GM11168 (cell line): ENCODE results near the gene LPIN1.
"Not testable (repeated sequence)": the region's sequence is repeated elsewhere in the genome, so short reads cannot be mapped to it uniquely, and the experiment has no call there.

Experiments used
- in situ Hi-C: fragments of 300-500 bp; cut with MboI; formaldehyde crosslinking; loops from one replicate; pipeline ENCODE4 v1.12.0; 2022; ENCODE audit warnings: low sequenced_read_pairs; ENCODE audit not compliant: unreplicated experiment

The LPIN1 gene

DNA sequence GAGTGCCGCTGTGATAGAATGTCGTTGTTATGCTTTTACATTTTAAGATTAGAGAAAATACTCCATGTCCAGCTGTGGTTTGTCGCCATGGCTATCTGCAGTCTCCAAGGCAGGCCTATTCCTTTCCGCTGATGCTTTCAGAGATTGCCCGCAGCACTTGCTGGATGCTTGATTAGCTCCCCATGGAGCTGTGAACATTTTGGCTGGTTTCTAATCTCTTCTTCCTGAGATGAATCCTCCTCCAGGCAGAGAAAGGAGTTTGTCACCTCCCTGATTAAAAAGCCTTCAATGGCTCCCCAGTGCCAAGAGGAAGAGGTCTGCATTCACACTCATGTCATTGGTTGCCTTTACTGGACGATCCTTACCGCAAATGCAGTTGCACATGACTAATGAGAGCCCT lies 32.6 kb upstream of the LPIN1 start:
- in situ Hi-C loops = no loop called here

DNA sequence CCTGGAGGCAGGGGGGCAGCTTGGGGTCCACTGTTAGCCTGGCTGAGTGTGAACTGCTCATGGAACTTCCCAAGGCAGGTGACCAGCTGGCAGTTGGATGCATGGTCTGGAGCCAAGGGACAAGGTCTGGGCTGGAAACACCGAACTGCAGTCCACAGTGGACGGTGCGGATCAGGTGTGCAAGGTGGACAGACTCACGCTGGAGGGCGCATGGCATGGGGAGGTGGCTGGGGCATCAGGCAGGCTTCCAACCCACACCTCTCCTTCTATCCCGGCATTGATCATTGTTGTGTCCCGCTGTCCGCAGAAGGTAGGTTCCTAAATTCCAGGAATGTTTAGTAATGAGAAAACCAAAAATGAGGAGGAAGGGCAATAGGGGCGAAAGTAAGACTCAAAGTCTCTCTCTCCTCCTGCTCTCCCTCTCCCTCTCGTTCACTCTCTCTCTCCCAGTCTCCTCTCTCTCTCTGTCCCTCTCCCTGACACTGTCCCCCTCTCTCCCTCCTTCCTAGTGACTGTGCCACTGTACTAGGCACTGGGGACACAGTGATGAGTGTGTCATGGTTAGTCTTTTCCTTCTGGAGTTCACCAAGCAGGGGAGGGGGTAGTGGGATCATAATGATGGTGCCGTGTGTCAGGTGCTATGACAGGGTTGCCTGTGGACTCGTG lies 30.3 kb upstream of the LPIN1 start:
- in situ Hi-C loops = no loop called here

DNA sequence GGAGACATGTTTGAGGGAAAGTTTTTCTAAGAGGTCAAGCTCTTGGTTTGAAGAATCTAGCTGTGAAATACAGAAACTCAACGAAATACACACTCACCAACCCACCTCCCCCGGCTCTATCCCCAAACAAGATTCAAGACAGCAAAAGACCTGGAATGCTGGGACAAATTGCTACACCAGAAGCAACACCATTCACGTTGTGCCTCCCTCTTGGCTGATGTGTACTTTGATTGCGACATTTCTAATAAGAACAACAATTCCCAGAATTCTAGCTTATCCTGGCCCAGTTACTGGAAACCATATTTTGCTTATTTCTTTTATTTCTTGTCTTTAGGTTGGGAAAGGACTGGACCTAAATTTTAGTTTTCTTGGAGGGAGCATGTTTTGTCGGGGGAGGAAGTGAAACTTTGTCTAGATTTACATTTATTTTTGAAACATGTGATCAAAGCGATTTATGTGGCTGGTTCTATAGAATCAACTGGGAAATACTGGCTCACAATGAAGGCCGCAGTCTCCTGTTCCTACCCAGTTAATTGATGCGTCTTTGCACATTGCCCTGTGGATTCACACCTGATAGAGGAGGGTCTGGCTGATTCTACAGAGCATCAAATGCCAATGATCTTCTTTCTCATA lies 29.6 kb upstream of the LPIN1 start:
- in situ Hi-C loops = no loop called here

DNA sequence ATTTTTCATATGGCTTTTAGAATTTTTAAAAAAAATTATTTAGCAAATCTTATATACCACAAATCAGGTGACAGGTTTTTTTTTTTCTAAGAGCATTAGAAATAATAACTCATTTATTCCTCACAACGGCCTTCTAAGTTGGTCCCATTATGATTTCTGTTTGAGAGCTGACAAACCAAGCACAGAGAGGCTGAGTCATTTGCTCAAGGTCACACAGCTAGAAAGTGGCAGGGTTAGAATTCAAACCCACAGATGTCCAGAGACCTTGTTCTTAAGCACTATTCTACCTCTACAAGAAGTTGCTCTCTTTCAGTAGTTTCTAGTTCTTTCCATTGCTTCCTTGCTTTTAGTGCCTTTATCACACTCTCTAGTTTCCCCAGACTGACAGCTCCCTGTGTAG lies 28.8 kb upstream of the LPIN1 start:
- in situ Hi-C loops = no loop called here

DNA sequence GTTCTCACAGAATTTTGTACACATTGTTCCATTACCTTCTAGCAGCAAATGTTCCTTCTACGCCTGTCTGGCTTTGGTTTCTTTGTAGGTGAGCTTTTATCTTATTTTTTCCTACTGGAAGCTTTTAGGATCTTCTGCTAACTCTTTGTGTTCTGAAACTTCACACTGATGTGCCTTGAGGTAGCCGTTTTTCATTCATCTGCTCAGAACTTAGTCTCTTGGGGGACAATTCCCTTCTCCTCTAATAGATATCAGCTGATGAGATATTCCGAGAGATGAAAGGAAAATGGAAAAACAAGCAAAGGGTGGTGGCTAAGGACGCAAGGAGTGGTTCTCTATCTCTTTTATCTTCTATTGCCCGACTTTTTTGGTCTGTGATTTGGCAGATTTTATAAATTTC lies 27.8 kb upstream of the LPIN1 start:
- in situ Hi-C loops = no loop called here

DNA sequence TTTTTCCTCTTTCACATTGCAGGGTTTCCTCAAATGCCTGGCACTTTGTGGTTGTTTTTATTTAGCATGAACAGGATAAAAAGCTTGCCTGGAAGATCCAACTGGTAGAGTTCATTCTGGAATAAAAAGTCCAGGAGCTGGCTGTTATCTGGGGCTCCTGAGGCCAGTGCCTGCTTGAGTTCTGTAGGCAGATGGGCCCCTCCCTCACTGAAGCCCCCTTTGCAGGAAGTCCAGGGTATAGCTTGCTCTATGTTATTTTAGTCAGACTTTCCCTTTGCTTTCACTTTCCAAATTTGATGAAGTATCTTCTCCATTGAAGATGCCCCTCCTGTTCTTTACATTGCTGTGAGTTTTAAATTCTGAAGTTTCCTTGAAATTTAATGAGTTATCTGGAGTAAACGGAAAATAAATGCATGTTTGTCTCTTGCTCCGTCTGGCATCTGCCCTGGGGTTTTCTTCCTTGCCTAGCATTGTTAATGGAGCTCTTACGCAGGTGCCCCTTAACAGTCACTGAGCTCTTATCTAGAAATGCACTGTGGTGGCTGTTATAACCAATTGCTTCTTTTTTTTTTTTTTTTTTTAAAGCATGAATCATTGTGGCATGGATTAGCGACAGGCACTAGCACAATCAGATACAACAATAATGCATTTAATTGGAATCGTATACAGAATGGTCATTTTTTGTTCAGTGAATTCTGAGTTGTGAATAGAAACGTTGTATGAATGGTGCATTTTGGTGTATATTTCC lies 27.0 kb upstream of the LPIN1 start:
- in situ Hi-C loops = no loop called here

DNA sequence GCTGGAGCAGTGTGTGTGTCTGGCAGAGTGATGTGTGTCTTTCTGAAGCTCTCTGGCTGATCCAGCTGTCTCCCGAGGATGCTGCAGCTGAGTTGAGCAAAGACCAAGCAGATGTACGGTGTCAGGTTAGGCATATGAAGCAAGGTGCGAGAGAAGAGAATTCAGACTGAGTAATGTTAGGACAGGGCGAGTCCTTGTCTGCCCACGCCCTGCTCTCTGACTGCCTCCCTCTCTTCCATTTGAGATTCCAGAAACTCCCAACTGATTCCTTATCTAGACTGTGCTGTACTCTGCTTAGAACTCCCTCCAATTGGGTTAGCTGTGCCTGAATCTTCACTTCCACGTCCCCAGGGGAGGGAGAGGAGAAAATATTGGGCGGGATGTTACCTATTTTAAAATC lies 25.7 kb upstream of the LPIN1 start:
- in situ Hi-C loops = no loop called here

DNA sequence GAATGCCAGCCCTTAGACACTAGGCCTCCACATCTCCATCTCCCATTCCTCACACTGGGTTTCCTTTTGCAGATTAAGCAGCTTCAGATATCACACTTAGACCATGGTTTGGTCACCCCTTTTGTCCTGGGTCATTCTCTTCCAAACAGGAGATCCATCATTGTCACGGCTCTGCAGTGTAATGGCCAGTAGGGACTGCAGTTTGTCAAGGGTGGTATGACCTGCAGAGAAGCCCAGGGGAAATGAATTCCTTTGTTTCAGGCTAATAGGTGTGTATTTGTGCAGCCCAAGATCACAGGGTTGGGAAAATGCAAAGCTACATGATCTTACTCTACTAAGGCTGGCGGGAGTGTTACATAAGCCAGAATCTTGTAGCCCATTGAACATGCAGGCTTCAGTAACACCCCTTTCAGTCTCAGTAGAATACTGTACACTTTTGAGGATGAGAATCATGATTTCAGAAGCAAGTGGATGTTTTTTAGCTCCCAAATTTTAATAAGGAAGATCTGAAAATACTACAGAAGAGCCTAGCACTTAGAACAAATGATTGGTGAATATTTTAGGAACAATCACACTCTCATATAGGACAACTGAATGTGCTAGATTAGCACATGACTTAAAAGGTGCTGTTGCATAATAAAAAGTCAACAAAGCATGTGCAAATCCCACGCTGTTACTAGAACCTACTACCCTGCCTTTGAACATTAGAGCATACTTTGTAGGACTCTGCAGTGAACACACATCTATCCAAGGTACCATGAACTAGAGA lies 24.0 kb upstream of the LPIN1 start:
- in situ Hi-C loops = no loop called here

DNA sequence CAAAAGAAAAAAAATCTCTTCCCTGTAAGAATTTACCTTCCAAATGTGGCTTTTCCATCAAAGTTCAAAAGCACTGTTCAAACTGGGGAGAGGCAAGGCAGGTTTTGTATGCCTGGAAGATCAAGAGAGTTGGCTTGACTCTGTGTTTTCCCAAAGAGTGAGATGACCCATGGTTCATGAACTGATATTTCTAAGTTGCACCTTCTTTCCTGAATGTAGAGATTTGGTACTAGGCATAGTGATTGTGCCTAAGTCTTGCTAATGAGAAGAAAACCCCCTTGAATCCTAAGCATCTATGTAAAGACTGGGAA lies 23.4 kb upstream of the LPIN1 start:
- in situ Hi-C loops = no loop called here

DNA sequence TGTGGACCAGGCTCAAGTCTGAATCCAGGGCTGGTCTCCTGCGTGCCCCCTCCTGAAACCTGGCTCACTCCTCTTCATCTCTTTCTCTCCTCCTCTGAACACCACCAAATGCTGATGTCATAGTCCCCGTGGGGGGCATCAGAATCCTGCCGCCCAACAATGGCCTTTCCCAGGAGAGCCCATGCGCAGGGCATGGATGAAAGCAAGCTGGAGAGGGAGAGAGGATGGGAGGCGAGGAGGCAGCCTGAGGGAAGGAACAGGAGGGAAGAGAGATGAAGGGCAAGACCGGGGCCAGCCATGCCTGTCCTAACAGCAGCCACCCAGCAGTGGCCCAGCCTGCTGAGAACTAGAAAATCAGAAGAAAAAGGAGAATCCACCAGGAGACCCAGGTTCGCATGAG lies 22.3 kb upstream of the LPIN1 start:
- in situ Hi-C loops = no loop called here

DNA sequence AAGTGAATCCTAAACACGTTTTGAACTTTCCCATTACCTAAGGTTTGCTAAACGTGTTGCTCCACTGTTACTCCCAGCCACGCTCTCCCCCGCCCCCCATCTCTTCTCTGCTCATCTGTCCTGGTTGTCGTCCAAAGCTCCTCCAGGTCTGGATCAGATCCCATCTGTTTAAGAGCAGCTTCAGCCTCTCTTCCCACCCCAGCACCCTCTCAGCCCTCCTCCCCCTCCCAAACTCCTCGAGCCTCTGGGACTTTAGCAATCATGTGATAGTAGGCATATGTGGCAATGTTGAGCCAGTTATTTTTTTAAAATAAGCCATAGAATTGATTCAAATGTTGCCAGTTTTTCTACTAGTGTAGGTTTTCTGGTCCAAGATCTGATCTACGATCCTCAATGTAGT lies 20.0 kb upstream of the LPIN1 start:
- in situ Hi-C loops = no loop called here

DNA sequence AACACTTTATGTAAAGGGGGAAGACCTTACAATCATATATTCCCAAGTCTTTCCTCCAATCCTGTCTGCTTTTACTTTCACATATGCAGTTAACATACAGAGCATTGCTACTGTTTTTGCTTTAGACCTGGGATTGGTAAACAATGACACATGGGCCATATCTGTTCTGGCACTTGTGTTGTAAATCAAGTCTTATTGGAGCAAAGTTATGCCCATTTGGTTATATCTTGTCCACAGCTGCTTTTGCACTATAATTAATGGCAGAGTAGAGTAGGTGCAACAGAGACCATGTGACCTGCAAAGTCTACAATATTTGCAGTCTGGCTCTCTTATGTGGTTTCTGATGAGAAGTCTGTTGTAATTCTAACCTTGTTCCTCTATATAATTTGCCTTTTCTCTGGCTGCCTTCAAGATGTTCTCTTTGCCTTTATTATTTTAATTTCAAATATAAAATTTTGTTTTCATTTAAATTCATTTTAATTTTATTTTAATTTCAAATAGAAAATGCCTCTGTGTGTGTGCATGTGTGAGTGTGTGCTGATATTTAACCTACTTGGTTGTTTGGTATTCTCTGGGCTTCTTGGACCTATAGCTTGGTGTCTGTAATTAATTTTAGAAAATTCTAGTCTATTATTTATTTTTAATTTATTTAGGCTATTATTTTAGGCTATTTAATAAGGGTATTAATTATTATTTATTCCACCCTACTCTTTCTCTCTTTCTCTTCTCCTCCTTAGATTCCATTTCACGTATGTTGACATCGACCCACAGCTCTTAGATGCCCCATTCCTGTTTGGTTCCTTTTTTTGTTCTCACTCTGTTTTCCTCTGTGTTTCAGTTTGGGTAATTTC lies 16.8 kb upstream of the LPIN1 start:
- in situ Hi-C loops = no loop called here

DNA sequence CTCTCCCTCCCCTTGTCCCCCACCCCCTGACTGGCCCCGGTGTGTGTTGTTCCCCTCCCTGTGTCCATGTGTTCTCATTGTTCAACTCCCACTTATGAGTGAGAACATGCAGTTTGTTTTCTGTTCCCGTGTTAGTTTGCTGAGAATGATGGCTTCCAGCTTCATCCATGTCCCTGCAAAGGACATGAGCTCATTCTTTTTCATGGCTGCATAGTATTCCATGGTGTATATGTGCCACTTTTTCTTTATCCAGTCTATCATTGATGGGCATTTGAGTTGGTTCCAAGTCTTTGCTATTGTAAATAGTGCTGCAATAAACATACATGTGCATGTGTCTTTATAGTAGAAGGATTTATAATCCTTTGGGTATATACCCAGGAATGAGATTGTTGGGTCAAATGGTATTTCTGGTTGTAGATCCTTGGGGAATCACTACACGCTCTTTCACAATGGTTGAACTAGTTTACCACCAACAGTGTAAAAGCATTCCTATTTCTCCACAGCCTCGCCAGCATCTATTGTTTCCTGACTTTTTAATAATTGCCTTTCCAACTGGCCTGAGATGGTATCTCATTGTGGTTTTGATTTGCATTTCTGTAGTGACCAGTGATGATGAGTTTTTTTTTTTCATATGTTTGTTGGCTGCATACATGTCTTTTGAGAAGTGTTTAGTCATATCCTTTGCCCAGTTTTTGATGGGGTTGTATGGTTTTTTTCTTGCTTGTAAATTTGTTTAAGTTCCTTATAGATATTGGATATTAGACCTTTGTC lies 15.0 kb upstream of the LPIN1 start:
- in situ Hi-C loops = not testable (repeated sequence)

DNA sequence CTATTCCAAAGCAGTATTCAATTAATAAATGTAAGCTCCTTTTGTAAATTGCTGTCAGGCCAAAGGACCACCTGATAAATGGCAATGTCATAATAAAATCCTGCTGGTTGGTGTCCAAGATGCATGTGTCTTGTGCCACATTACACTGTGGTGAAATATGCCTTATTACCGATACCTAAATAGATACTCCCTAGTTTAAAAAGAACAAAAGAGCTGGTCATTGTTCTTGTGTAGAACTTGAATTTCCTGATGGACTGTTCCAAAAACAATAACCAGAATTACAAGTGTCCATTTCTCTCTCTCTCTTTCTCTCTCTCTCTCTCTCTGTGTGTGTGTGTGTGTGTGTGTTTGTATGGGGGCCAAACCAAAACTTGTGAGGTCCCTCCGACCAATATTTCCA lies 13.8 kb upstream of the LPIN1 start:
- in situ Hi-C loops = no loop called here

DNA sequence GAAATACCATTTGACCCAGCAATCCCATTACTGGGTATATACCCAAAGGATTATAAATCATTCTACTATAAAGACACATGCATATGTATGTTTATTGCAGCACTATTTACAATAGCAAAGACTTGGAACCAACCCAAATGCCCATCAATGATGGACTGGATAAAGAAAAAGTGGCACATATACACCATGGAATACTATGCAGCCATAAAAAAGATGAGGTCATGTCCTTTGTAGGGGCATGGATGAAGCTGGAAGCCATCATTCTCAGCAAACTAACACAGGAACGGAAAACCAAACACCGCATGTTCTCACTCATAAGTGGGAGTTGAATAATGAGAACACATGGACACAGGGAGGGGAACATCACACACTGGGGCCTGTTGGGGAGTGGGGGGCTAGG lies 8.6 kb upstream of the LPIN1 start:
- in situ Hi-C loops = not testable (repeated sequence)

DNA sequence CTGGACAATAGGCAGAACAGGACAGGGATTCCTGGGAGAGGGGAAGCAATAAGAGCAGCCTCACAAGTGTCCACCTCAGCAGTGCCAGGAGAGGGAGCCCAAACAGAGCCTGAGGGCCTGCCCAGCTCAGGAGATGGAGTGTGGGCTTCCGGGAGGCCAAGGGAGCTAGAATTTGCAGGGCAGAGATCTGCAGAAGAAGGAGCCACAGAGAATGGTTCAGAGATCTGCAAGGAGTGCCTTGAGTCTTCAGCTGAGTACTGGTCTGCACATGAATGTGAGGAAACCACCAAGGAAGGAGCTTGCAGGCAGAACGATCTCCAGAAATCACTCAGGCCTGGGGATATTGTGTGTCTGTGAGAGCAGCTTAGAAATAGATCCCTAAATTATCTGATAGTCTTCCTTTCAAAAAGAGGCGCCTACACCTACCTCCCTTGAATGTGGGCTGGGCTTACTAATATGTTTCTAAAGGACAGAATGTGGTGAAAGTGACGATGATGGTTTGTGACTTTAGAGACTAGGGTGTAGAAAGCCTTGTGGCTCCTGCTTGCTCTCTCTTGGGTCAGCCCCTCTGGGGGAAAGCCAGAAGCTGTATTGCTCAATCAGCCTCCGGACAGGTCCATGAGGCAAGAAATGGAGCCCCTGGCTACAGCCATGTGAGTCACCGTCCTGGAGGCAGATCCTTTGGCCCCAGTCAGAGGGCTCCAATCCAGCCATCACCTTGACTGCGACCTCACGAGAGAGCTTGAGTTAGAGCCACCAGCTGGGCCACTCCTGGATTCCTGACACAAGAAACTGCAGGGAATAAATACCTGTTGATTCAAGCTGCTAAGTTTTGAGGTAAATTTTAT lies 7.6 kb upstream of the LPIN1 start:
- in situ Hi-C loops = no loop called here

DNA sequence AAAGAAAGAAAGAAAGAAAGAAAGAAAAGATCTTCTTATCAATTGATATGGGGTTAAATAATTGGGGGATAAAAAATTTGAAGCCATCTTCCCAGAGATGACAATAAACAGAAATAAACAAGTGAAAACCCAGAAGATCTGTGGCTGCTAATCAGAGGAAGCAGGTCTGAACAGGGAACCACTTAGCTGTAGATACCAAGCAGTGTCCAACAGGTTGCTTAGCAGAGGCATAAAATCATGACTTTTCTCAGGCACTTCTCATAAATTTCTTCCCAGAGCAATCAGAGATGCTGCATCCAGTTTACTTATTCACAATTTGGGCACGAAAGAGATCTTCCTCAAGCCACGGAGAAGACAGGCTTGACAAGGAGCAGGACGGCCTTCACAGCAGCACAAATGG lies 5.7 kb upstream of the LPIN1 start:
- in situ Hi-C loops = no loop called here

DNA sequence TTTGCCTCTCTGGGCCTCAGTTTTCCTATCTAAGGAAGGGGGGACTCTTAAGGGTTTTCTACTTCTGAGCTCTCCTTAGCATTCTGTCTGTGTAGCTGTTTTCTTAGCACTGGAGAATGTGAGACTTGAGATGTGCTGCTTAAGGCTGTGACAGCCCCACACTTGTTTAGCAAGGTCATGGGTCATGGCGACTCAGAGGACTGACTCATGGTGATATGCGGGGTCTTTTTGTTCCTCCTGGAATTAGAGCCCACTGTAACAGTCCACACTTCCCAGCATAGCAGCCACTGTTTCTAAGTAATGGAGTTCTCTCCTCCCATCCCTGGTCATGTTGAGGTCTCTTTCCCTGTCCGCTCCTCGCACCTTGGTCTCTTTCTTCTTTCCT lies 4.1 kb upstream of the LPIN1 start:
- in situ Hi-C loops = no loop called here
